Measurements from ENCODE around the gene ANGPT4.

ANGPT4 gene

GRCh38 chr20:841568-842546 lies 74.3 kb downstream of the ANGPT4 start:
- Mint-ChIP-seq H3K4me3 (peak overlapping the region; percentile 20), H3K27me3 (no peaks in the 10 kb centered on the region), H3K27ac (ENCODE audit: low read depth) (no peak overlapping the region), H3K4me1 (peaks cover 47% of the 10 kb centered on the region), H3K36me3 (ENCODE audit: insufficient read depth) (peaks cover 8% of the 10 kb centered on the region), H3K9me3 (no peaks in the 10 kb centered on the region)
- no peak for DNase-seq (ENCODE audit: low spot score in 2 of 2)
- no peak for ATAC-seq (replicated peaks; ENCODE audit: extremely low read depth, poor library complexity, severe bottlenecking)

- peaks cover 47% of the 10 kb centered on the region for H3K4me1 Mint-ChIP-seq
- H3K27ac Mint-ChIP-seq (ENCODE audit: low read depth) = no peak overlapping the region
- ATAC-seq (replicated peaks; ENCODE audit: extremely low read depth, poor library complexity, severe bottlenecking) = no peak
- no peaks in the 10 kb centered on the region for H3K9me3 Mint-ChIP-seq
- peak overlapping the region; percentile 40 for H3K4me3 Mint-ChIP-seq
- no peaks in the 10 kb centered on the region for H3K27me3 Mint-ChIP-seq
- H3K36me3 Mint-ChIP-seq (ENCODE audit: insufficient read depth) = peaks cover 6% of the 10 kb centered on the region
- no peak for DNase-seq (ENCODE audit: low spot score in 2 of 2)
Measured at GRCh38 chr20:840858-841567, 75.1 kb downstream of the ANGPT4 start.

GRCh38 chr20:840503-840857 lies 75.7 kb downstream of the ANGPT4 start:
- H3K9me3 Mint-ChIP-seq = no peaks in the 10 kb centered on the region
- peaks cover 49% of the 10 kb centered on the region for H3K4me1 Mint-ChIP-seq
- DNase-seq (ENCODE audit: low spot score in 2 of 2) = no peak
- no peaks in the 10 kb centered on the region for H3K27me3 Mint-ChIP-seq
- peak overlapping the region; percentile 40 for H3K4me3 Mint-ChIP-seq
- peaks cover 6% of the 10 kb centered on the region for H3K36me3 Mint-ChIP-seq (ENCODE audit: insufficient read depth)
- H3K27ac Mint-ChIP-seq (ENCODE audit: low read depth) = no peak overlapping the region
- no peak for ATAC-seq (replicated peaks; ENCODE audit: extremely low read depth, poor library complexity, severe bottlenecking)

- H3K27ac Mint-ChIP-seq (ENCODE audit: low read depth) = no peak overlapping the region
- peaks cover 55% of the 10 kb centered on the region for H3K4me1 Mint-ChIP-seq
- H3K4me3 Mint-ChIP-seq = peak overlapping the region; percentile 38
- DNase-seq (ENCODE audit: low spot score in 2 of 2) (no peak), ATAC-seq (replicated peaks; ENCODE audit: extremely low read depth, poor library complexity, severe bottlenecking) (no peak)
- H3K27me3 Mint-ChIP-seq = no peaks in the 10 kb centered on the region
- peaks cover 7% of the 10 kb centered on the region for H3K36me3 Mint-ChIP-seq (ENCODE audit: insufficient read depth)
- no peaks in the 10 kb centered on the region for H3K9me3 Mint-ChIP-seq
Measured at GRCh38 chr20:839626-840025, 76.5 kb downstream of the ANGPT4 start.

- no peaks in the 10 kb centered on the region for H3K9me3 Mint-ChIP-seq
- no peaks in the 10 kb centered on the region for H3K27me3 Mint-ChIP-seq
- no peak overlapping the region for H3K4me3 Mint-ChIP-seq
- no peak overlapping the region for H3K27ac Mint-ChIP-seq (ENCODE audit: low read depth)
- peaks cover 55% of the 10 kb centered on the region for H3K4me1 Mint-ChIP-seq
- ATAC-seq (replicated peaks; ENCODE audit: extremely low read depth, poor library complexity, severe bottlenecking) (no peak), DNase-seq (ENCODE audit: low spot score in 2 of 2) (no peak)
- peaks cover 6% of the 10 kb centered on the region for H3K36me3 Mint-ChIP-seq (ENCODE audit: insufficient read depth)
Measured at GRCh38 chr20:839015-839414, 77.1 kb downstream of the ANGPT4 start.

GRCh38 chr20:836190-836589 lies 79.9 kb downstream of the ANGPT4 start:
- DNase-seq (ENCODE audit: low spot score in 2 of 2) (no peak), ATAC-seq (replicated peaks; ENCODE audit: extremely low read depth, poor library complexity, severe bottlenecking) (no peak)
- no peaks in the 10 kb centered on the region for H3K9me3 Mint-ChIP-seq
- H3K36me3 Mint-ChIP-seq (ENCODE audit: insufficient read depth) = peaks cover 14% of the 10 kb centered on the region
- H3K27me3 Mint-ChIP-seq = no peaks in the 10 kb centered on the region
- H3K4me1 Mint-ChIP-seq = peaks cover 55% of the 10 kb centered on the region
- H3K27ac Mint-ChIP-seq (ENCODE audit: low read depth) = no peak overlapping the region
- H3K4me3 Mint-ChIP-seq = peak overlapping the region; percentile 31

- Mint-ChIP-seq H3K36me3 (ENCODE audit: insufficient read depth) (peaks cover 14% of the 10 kb centered on the region), H3K27me3 (no peaks in the 10 kb centered on the region), H3K27ac (ENCODE audit: low read depth) (peak overlapping the region; percentile 91), H3K4me1 (peaks cover 55% of the 10 kb centered on the region), H3K9me3 (no peaks in the 10 kb centered on the region), H3K4me3 (peak overlapping the region; percentile 90)
- DNase-seq (ENCODE audit: low spot score in 2 of 2) (no peak), ATAC-seq (replicated peaks; ENCODE audit: extremely low read depth, poor library complexity, severe bottlenecking) (no peak)
Measured at GRCh38 chr20:835608-836045, 80.5 kb downstream of the ANGPT4 start.

- peaks cover 49% of the 10 kb centered on the region for H3K4me1 Mint-ChIP-seq
Measured at GRCh38 chr20:834151-834746, 81.9 kb downstream of the ANGPT4 start.

GRCh38 chr20:833450-834150 lies 82.5 kb downstream of the ANGPT4 start, which contains the start of gene FAM110A:
Gene FAM110A, plus strand, starts transcription at chr20:833715. Its CDS starts 11,090 bp downstream, at chr20:844805.
- Mint-ChIP-seq H3K4me1 (peaks cover 48% of the 10 kb centered on the region), H3K27me3 (no peaks in the 10 kb centered on the region), H3K27ac (ENCODE audit: low read depth) (peak within 1 kb of the TSS; percentile 91), H3K36me3 (ENCODE audit: insufficient read depth) (peaks cover 14% of the 10 kb centered on the region), H3K4me3 (peak within 1 kb of the TSS; percentile 90), H3K9me3 (no peaks in the 10 kb centered on the region)
- ATAC-seq (replicated peaks; ENCODE audit: extremely low read depth, poor library complexity, severe bottlenecking) (peak; percentile 96), DNase-seq (ENCODE audit: low spot score in 2 of 2) (peak; percentile 92 to 95)

More at GRCh38 chr20:834151-834746, 81.9 kb downstream of the ANGPT4 start:
- peak overlapping the region; percentile 90 for H3K4me3 Mint-ChIP-seq
- DNase-seq (ENCODE audit: low spot score in 2 of 2) = no peak
- ATAC-seq (replicated peaks; ENCODE audit: extremely low read depth, poor library complexity, severe bottlenecking) = no peak
- no peaks in the 10 kb centered on the region for H3K27me3 Mint-ChIP-seq
- H3K9me3 Mint-ChIP-seq = no peaks in the 10 kb centered on the region
- H3K36me3 Mint-ChIP-seq (ENCODE audit: insufficient read depth) = peaks cover 14% of the 10 kb centered on the region
- peak overlapping the region; percentile 91 for H3K27ac Mint-ChIP-seq (ENCODE audit: low read depth)

- Mint-ChIP-seq H3K27me3 (no peaks in the 10 kb centered on the region), H3K9me3 (no peaks in the 10 kb centered on the region), H3K36me3 (ENCODE audit: insufficient read depth) (peaks cover 14% of the 10 kb centered on the region), H3K4me3 (peak overlapping the region; percentile 90), H3K27ac (ENCODE audit: low read depth) (peak overlapping the region; percentile 91), H3K4me1 (peaks cover 43% of the 10 kb centered on the region)
- ATAC-seq (replicated peaks; ENCODE audit: extremely low read depth, poor library complexity, severe bottlenecking) (no peak), DNase-seq (ENCODE audit: low spot score in 2 of 2) (no peak)
Measured at GRCh38 chr20:833121-833449, 83.0 kb downstream of the ANGPT4 start.

- H3K27me3 Mint-ChIP-seq = no peaks in the 10 kb centered on the region
- no peak overlapping the region for H3K27ac Mint-ChIP-seq (ENCODE audit: low read depth)
- H3K4me1 Mint-ChIP-seq = peaks cover 35% of the 10 kb centered on the region
- no peak overlapping the region for H3K4me3 Mint-ChIP-seq
- H3K36me3 Mint-ChIP-seq (ENCODE audit: insufficient read depth) = peaks cover 12% of the 10 kb centered on the region
- no peaks in the 10 kb centered on the region for H3K9me3 Mint-ChIP-seq
- no peak for DNase-seq (ENCODE audit: low spot score in 2 of 2)
- no peak for ATAC-seq (replicated peaks; ENCODE audit: extremely low read depth, poor library complexity, severe bottlenecking)
Measured at GRCh38 chr20:831956-832355, 84.2 kb downstream of the ANGPT4 start.

GRCh38 chr20:831251-831650 lies 84.9 kb downstream of the ANGPT4 start:
- Mint-ChIP-seq H3K36me3 (ENCODE audit: insufficient read depth) (peaks cover 12% of the 10 kb centered on the region), H3K4me3 (no peak overlapping the region), H3K27me3 (no peaks in the 10 kb centered on the region), H3K27ac (ENCODE audit: low read depth) (no peak overlapping the region), H3K4me1 (peaks cover 28% of the 10 kb centered on the region), H3K9me3 (no peaks in the 10 kb centered on the region)
- ATAC-seq (replicated peaks; ENCODE audit: extremely low read depth, poor library complexity, severe bottlenecking) (no peak), DNase-seq (ENCODE audit: low spot score in 2 of 2) (no peak)

All from central memory CD8-positive, alpha-beta T cell (primary cell).